ENCODE measurements around the gene RIC8B. TPM values are rescaled to one million over a fixed set of nuclear protein-coding genes. Genes with fewer than 3 reads are reported as not detected.

The RIC8B gene
- total RNA-seq, 1 donor from 2014 or later = 25.2 TPM

- H3K27ac ChIP-seq (replicated peaks) = no peak overlapping the region
- no peak for DNase-seq
- TF ChIP-seq CTCF (IDR thresholded peaks at IDR 0.05; ENCODE audit: borderline replicate concordance) = no peak
- H3K27me3 ChIP-seq (ENCODE audit: low read depth) = no peaks in the 10 kb centered on the region
- H3K4me3 ChIP-seq = no peak overlapping the region
- no peaks in the 10 kb centered on the region for H3K9me3 ChIP-seq (replicated peaks)
- no peaks in the 10 kb centered on the region for H3K4me1 ChIP-seq
- intact Hi-C loops (cut with micrococcal nuclease) = no loop called here
- H3K36me3 ChIP-seq = no peaks in the 10 kb centered on the region
Observed at GRCh38 chr12:106733660-106734059, 40.8 kb upstream of the RIC8B start.

GRCh38 chr12:106736051-106736957 lies 38.2 kb upstream of the RIC8B start:
- H3K27ac ChIP-seq (replicated peaks) = no peak overlapping the region
- TF ChIP-seq CTCF (IDR thresholded peaks at IDR 0.05; ENCODE audit: borderline replicate concordance) = no peak
- no peak overlapping the region for H3K4me3 ChIP-seq
- H3K36me3 ChIP-seq = no peaks in the 10 kb centered on the region
- H3K4me1 ChIP-seq = peaks cover 20% of the 10 kb centered on the region
- H3K9me3 ChIP-seq (replicated peaks) = no peaks in the 10 kb centered on the region
- intact Hi-C loops (cut with micrococcal nuclease) = no loop called here
- H3K27me3 ChIP-seq (ENCODE audit: low read depth) = no peaks in the 10 kb centered on the region
- DNase-seq = no peak

GRCh38 chr12:106739318-106739717 lies 35.2 kb upstream of the RIC8B start:
- Histone ChIP-seq H3K4me1 (peaks cover 20% of the 10 kb centered on the region), H3K36me3 (no peaks in the 10 kb centered on the region), H3K27me3 (ENCODE audit: low read depth) (no peaks in the 10 kb centered on the region), H3K27ac (replicated peaks) (peak overlapping the region; percentile 41), H3K4me3 (no peak overlapping the region), H3K9me3 (replicated peaks) (no peaks in the 10 kb centered on the region)
- no peak for TF ChIP-seq CTCF (IDR thresholded peaks at IDR 0.05; ENCODE audit: borderline replicate concordance)
- no peak for DNase-seq
- intact Hi-C loops (cut with micrococcal nuclease) = no loop called here

- Histone ChIP-seq H3K9me3 (replicated peaks) (no peaks in the 10 kb centered on the region), H3K36me3 (no peaks in the 10 kb centered on the region), H3K4me1 (peaks cover 20% of the 10 kb centered on the region), H3K4me3 (no peak overlapping the region), H3K27me3 (ENCODE audit: low read depth) (no peaks in the 10 kb centered on the region), H3K27ac (replicated peaks) (peak overlapping the region; percentile 41)
- intact Hi-C loops (cut with micrococcal nuclease) = no loop called here
- TF ChIP-seq CTCF (IDR thresholded peaks at IDR 0.05; ENCODE audit: borderline replicate concordance) = no peak
- DNase-seq = no peak
Observed at GRCh38 chr12:106739815-106740530, 34.5 kb upstream of the RIC8B start.

- Histone ChIP-seq H3K36me3 (no peaks in the 10 kb centered on the region), H3K27ac (replicated peaks) (no peak overlapping the region), H3K27me3 (ENCODE audit: low read depth) (no peaks in the 10 kb centered on the region), H3K4me3 (no peak overlapping the region), H3K4me1 (peaks cover 20% of the 10 kb centered on the region), H3K9me3 (replicated peaks) (no peaks in the 10 kb centered on the region)
- no peak for DNase-seq
- TF ChIP-seq CTCF (IDR thresholded peaks at IDR 0.05; ENCODE audit: borderline replicate concordance) = no peak
- intact Hi-C loops (cut with micrococcal nuclease) = no loop called here
Observed at GRCh38 chr12:106740818-106741217, 33.7 kb upstream of the RIC8B start.
